PFSK-1 (cell line): Measurements from ENCODE around the gene SYNE2.

Source experiments
- FOXP2 ChIP-seq: optimal IDR thresholded peaks from 2 replicates; pipeline ENCODE3; 2011; ENCODE audit warnings: borderline replicate concordance, control low read depth, inconsistent platforms; ENCODE audit not compliant: insufficient read depth; ENCODE audit errors: extremely low read length, extremely low read depth
- POLR2AphosphoS5 ChIP-seq: IDR thresholded peaks from 2 replicates; pipeline ENCODE4 v1.6.1; 2012; ENCODE audit warnings: low read depth, mild to moderate bottlenecking, control low read depth, low read length, moderate library complexity
- REST ChIP-seq, 2 experiments: IDR thresholded peaks; 2 replicates each; pipeline versions ENCODE4 v1.6.1 to v1.8.0; 2011 to 2012; ENCODE audit warnings: low read depth in 2 of 2, low read length in 2 of 2, control low read depth in 1 of 2, inconsistent platforms in 1 of 2, mild to moderate bottlenecking in 1 of 2, moderate library complexity in 1 of 2; ENCODE audit not compliant: insufficient read depth in 1 of 2
- SIN3A ChIP-seq: IDR thresholded peaks from 2 replicates; pipeline ENCODE4 v1.6.1; 2012; ENCODE audit warnings: mild to moderate bottlenecking, low read length, moderate library complexity, borderline replicate concordance; ENCODE audit not compliant: insufficient read depth
- TAF1 ChIP-seq: IDR thresholded peaks from 2 replicates; pipeline ENCODE4 v1.6.1; 2012; ENCODE audit warnings: low read length, control low read depth, borderline replicate concordance; ENCODE audit not compliant: insufficient read depth

The SYNE2 gene

GRCh38 chr14:64201296-64201695 lies 348.5 kb downstream of the SYNE2 start:
- TF ChIP-seq REST (IDR thresholded peaks at IDR 0.05; ENCODE audit: insufficient read depth in 1 of 2, low read depth in 2 of 2, low read length in 2 of 2) (no peak), POLR2AphosphoS5 (no peak), TAF1 (no peak), SIN3A (no peak), FOXP2 (no peak)

- TF ChIP-seq SIN3A: no peak
- no peak for TF ChIP-seq TAF1
Observed at GRCh38 chr14:64201921-64202545, 349.2 kb downstream of the SYNE2 start.

- TF ChIP-seq REST (IDR thresholded peaks at IDR 0.05; ENCODE audit: insufficient read depth in 1 of 2, low read depth in 2 of 2, low read length in 2 of 2): no peak
- no peak for TF ChIP-seq FOXP2
- TF ChIP-seq TAF1: no peak
- TF ChIP-seq POLR2AphosphoS5: no peak
- no peak for TF ChIP-seq SIN3A
Observed at GRCh38 chr14:64202716-64203115, 349.9 kb downstream of the SYNE2 start.

- no peak for TF ChIP-seq FOXP2
- TF ChIP-seq SIN3A: no peak
- TF ChIP-seq POLR2AphosphoS5: no peak
- no peak for TF ChIP-seq REST (IDR thresholded peaks at IDR 0.05; ENCODE audit: insufficient read depth in 1 of 2, low read depth in 2 of 2, low read length in 2 of 2)
- no peak for TF ChIP-seq TAF1
Observed at GRCh38 chr14:64203366-64204006, 350.7 kb downstream of the SYNE2 start.

GRCh38 chr14:64208261-64208660 lies 355.5 kb downstream of the SYNE2 start:
- TF ChIP-seq TAF1: no peak
- TF ChIP-seq POLR2AphosphoS5: no peak
- no peak for TF ChIP-seq SIN3A
- no peak for TF ChIP-seq FOXP2
- TF ChIP-seq REST (IDR thresholded peaks at IDR 0.05; ENCODE audit: insufficient read depth in 1 of 2, low read depth in 2 of 2, low read length in 2 of 2): no peak
